GM06990 (cell line): ENCODE results near the gene P3H2.

Experiments
- DNase-seq: peaks from one replicate; pipeline ENCODE4 v3.0.0-alpha.2; 2011; ENCODE audit not compliant: insufficient read length; ENCODE audit errors: extremely low read depth
- H3K27me3 ChIP-seq: replicated peaks from 2 replicates; pipeline ENCODE4 v1.6.0; 2011; ENCODE audit warnings: low read length; ENCODE audit not compliant: control insufficient read depth, insufficient read depth
- H3K36me3 ChIP-seq: 2 replicates; pipeline ENCODE4 v1.5.1; 2011; ENCODE audit warnings: low read length; ENCODE audit not compliant: control insufficient read depth, insufficient read depth
- H3K4me3 ChIP-seq: replicated peaks from 2 replicates; pipeline ENCODE4 v1.5.1; 2011; ENCODE audit warnings: low read depth, mild to moderate bottlenecking, control low read depth, low read length
- CTCF ChIP-seq: IDR thresholded peaks from 2 replicates; pipeline ENCODE4 v1.5.1; 2011; ENCODE audit warnings: low read length, control low read depth, mild to moderate bottlenecking, inconsistent platforms; ENCODE audit not compliant: insufficient read depth, poor library complexity, severe bottlenecking

Gene P3H2

GRCh38 chr3:190043741-190044140 is 77.0 kb downstream of the P3H2 start:
- Histone ChIP-seq H3K36me3 (no peaks in the 10 kb centered on the region), H3K4me3 (no peak overlapping the region), H3K27me3 (no peaks in the 10 kb centered on the region)
- DNase-seq = no peak
- TF ChIP-seq CTCF = no peak

- Histone ChIP-seq H3K36me3 (no peaks in the 10 kb centered on the region), H3K4me3 (no peak overlapping the region), H3K27me3 (no peaks in the 10 kb centered on the region)
- TF ChIP-seq CTCF = no peak
- DNase-seq = no peak
Measured at GRCh38 chr3:190042558-190042957, 78.1 kb downstream of the P3H2 start.

- TF ChIP-seq CTCF = no peak
- Histone ChIP-seq H3K27me3 (no peaks in the 10 kb centered on the region), H3K4me3 (peak overlapping the region; percentile 19; the same call in 1 of the 2 replicates), H3K36me3 (no peaks in the 10 kb centered on the region)
- DNase-seq = peak; percentile 53
Measured at GRCh38 chr3:190041333-190042041, 79.2 kb downstream of the P3H2 start.

- Histone ChIP-seq H3K4me3 (no peak overlapping the region), H3K36me3 (no peaks in the 10 kb centered on the region), H3K27me3 (no peaks in the 10 kb centered on the region)
- no peak for TF ChIP-seq CTCF
- no peak for DNase-seq
Measured at GRCh38 chr3:190040145-190040544, 80.6 kb downstream of the P3H2 start.

- no peak for TF ChIP-seq CTCF
- H3K27me3 ChIP-seq = no peaks in the 10 kb centered on the region
- no peak for DNase-seq
- no peak overlapping the region for H3K4me3 ChIP-seq
- H3K36me3 ChIP-seq = no peaks in the 10 kb centered on the region
Measured at GRCh38 chr3:190038050-190038933, 82.4 kb downstream of the P3H2 start.
